HG03103 (cell line): ENCODE measurements around the gene RNF26.

Source experiments
- ATAC-seq: cut with Tn5 transposase; IDR thresholded peaks from one replicate; pipeline ENCODE4 v1.9.1; 2021; ENCODE audit warnings: low read depth; ENCODE audit not compliant: unreplicated experiment

Gene RNF26

GRCh38 chr11:119335091-119335654 is 846 bp downstream of the RNF26 start:
- no peak for ATAC-seq

GRCh38 chr11:119335655-119336543 is 1.6 kb downstream of the RNF26 start:
- no peak for ATAC-seq

GRCh38 chr11:119336744-119337469 is 2.6 kb downstream of the RNF26 start:
- ATAC-seq: no peak

GRCh38 chr11:119337581-119338317 is 3.4 kb downstream of the RNF26 start:
- ATAC-seq: no peak

- ATAC-seq: no peak
Measured at GRCh38 chr11:119338318-119338890, 4.1 kb downstream of the RNF26 start.

GRCh38 chr11:119338965-119339588 is 4.8 kb downstream of the RNF26 start:
- no peak for ATAC-seq

- no peak for ATAC-seq
Measured at GRCh38 chr11:119339589-119340334, 5.4 kb downstream of the RNF26 start.

GRCh38 chr11:119340335-119341221 is 6.3 kb downstream of the RNF26 start, which contains the start of gene C1QTNF5:
C1QTNF5 (minus strand) TSS chr11:119340883; CDS start chr11:119340397, 486 bp downstream.
- ATAC-seq: no peak

- ATAC-seq: no peak
Measured at GRCh38 chr11:119341222-119342022, 7.1 kb downstream of the RNF26 start.

GRCh38 chr11:119342023-119342300 is 7.6 kb downstream of the RNF26 start:
- no peak for ATAC-seq

- no peak for ATAC-seq
Measured at GRCh38 chr11:119342362-119343130, 8.2 kb downstream of the RNF26 start.

GRCh38 chr11:119343726-119344125 is 9.4 kb downstream of the RNF26 start:
- no peak for ATAC-seq

GRCh38 chr11:119344291-119345010 is 10.1 kb downstream of the RNF26 start:
- ATAC-seq: no peak

GRCh38 chr11:119345685-119346084 is 11.4 kb downstream of the RNF26 start:
- ATAC-seq: no peak

- ATAC-seq: no peak
Measured at GRCh38 chr11:119346605-119347004, 12.3 kb downstream of the RNF26 start, which contains the start of gene MFRP. MFRP (minus strand) TSS chr11:119346705; CDS start chr11:119346513, 192 bp downstream.

- no peak for ATAC-seq
Measured at GRCh38 chr11:119347242-119347641, 12.9 kb downstream of the RNF26 start.
